H1 (cell line): ENCODE results near the gene RTKN. TPM values are rescaled to one million over a fixed set of nuclear protein-coding genes. Genes with fewer than 3 reads are reported as not detected.

ENCODE experiments used
- CTCF ChIA-PET: fragments of 300-600 bp; sonication (Branson Sonifier 250); formaldehyde crosslinking; loops from one replicate; lab custom pipeline; 2021; ENCODE audit not compliant: partially characterized antibody; lab: Charles Lee
- POLR2A ChIA-PET: fragments of 300-600 bp; sonication (Branson Sonifier 250); formaldehyde crosslinking; loops from one replicate; lab custom pipeline; 2021; ENCODE audit warnings: inconsistent platforms; ENCODE audit not compliant: partially characterized antibody; lab: Charles Lee
- DNase-seq, 2 experiments: peaks; one replicate each; pipeline versions ENCODE4 v3.0.0 to v3.0.0-alpha.2; 2010 to 2022; ENCODE audit warnings: low spot score in 2 of 2, low read depth in 1 of 2, mixed read lengths in 1 of 2
- FAIRE-seq: peaks from 2 replicates; lab custom pipeline; 2011; peaks lifted over from hg19 to GRCh38; lab: Jason Lieb, UNC
- H2AFZ ChIP-seq: 2 replicates; pipeline ENCODE4 v1.8.1; 2012; ENCODE audit warnings: low read length, inconsistent platforms
- H2AK5ac ChIP-seq: 2 replicates; pipeline ENCODE4 v1.6.1; 2013; ENCODE audit warnings: low read depth, low read length
- H2BK120ac ChIP-seq: replicated peaks from 2 replicates; pipeline ENCODE3; 2013; ENCODE audit warnings: low read depth, low read length, inconsistent platforms
- H2BK12ac ChIP-seq: 2 replicates; pipeline ENCODE4 v1.6.1; 2013; ENCODE audit warnings: low read depth, low read length
- H2BK15ac ChIP-seq: 2 replicates; pipeline ENCODE4 v1.6.1; 2013; ENCODE audit warnings: low read length
- H2BK20ac ChIP-seq: 2 replicates; pipeline ENCODE4 v1.6.1; 2013; ENCODE audit warnings: low read length
- H2BK5ac ChIP-seq: 2 replicates; pipeline ENCODE4 v1.6.1; 2013; ENCODE audit warnings: low read depth, low read length
- H3K14ac ChIP-seq: 2 replicates; pipeline ENCODE4 v1.6.1; 2013; ENCODE audit warnings: inconsistent platforms; ENCODE audit not compliant: insufficient read length
- H3K18ac ChIP-seq: 2 replicates; pipeline ENCODE4 v1.6.1; 2013; ENCODE audit warnings: low read length; ENCODE audit errors: extremely low read depth
- H3K23ac ChIP-seq: 2 replicates; pipeline ENCODE4 v1.6.1; 2013; ENCODE audit warnings: inconsistent platforms; ENCODE audit not compliant: insufficient read length
- H3K23me2 ChIP-seq: 2 replicates; pipeline ENCODE4 v1.6.1; 2013; ENCODE audit warnings: low read depth, low read length
- H3K27ac ChIP-seq: 2 replicates; pipeline ENCODE4 v1.6.1; 2011; ENCODE audit warnings: low read depth, low read length, inconsistent platforms
- H3K27me3 ChIP-seq, 4 experiments: replicated peaks in 1 of 4; 1 replicate in 1 of 4; 2 replicates in 3 of 4; pipeline versions ENCODE4 v1.6.1 to v1.8.1; 2011 to 2013; ENCODE audit warnings: low read length in 3 of 4, mild to moderate bottlenecking in 3 of 4, inconsistent platforms in 2 of 4, mixed read lengths in 2 of 4, moderate library complexity in 1 of 4; ENCODE audit not compliant: control insufficient read depth in 3 of 4, insufficient read depth in 3 of 4; ENCODE audit errors: extremely low read depth in 1 of 4
- H3K36me3 ChIP-seq, 4 experiments: 2 replicates each; pipeline versions ENCODE4 v1.6.1 to v1.8.1; 2011 to 2013; ENCODE audit warnings: mild to moderate bottlenecking in 4 of 4, low read length in 3 of 4, moderate library complexity in 2 of 4, control low read depth in 1 of 4, inconsistent platforms in 1 of 4; ENCODE audit not compliant: insufficient read depth in 4 of 4, control insufficient read depth in 2 of 4
- H3K4ac ChIP-seq: replicated peaks from 2 replicates; pipeline ENCODE3; 2013; ENCODE audit warnings: low read length, low read depth, mixed read lengths, inconsistent platforms; ENCODE audit not compliant: insufficient read length
- H3K4me1 ChIP-seq, 4 experiments: replicated peaks in 1 of 4; 1 replicate in 1 of 4; 2 replicates in 3 of 4; pipeline versions ENCODE4 v1.6.1 to v1.8.1; 2011 to 2013; ENCODE audit warnings: low read length in 3 of 4, inconsistent platforms in 2 of 4, mixed read lengths in 1 of 4; ENCODE audit not compliant: insufficient read depth in 4 of 4, control insufficient read depth in 3 of 4
- H3K4me2 ChIP-seq, 2 experiments: 2 replicates each; pipeline versions ENCODE4 v1.6.1 to v1.8.1; 2011 to 2013; ENCODE audit warnings: low read depth in 2 of 2, low read length in 2 of 2, control low read depth in 1 of 2, inconsistent platforms in 1 of 2, mild to moderate bottlenecking in 1 of 2; ENCODE audit not compliant: insufficient read depth in 1 of 2
- H3K4me3 ChIP-seq, 4 experiments: fragments of 200-600, 300-600 bp in 1 of 4; sonication (generic), shearing (Covaris generic), sonication (Bioruptor Twin) in 1 of 4; 2 replicates each; pipeline versions ENCODE4 v1.5.1 to v1.8.1; 2011 to 2016; ENCODE audit warnings: low read length in 4 of 4, low read depth in 3 of 4, control low read depth in 2 of 4, inconsistent platforms in 2 of 4, mild to moderate bottlenecking in 2 of 4, mixed read lengths in 1 of 4, moderate library complexity in 1 of 4; ENCODE audit not compliant: insufficient read depth in 2 of 4; ENCODE audit errors: extremely low read depth in 1 of 4
- H3K56ac ChIP-seq: replicated peaks from 2 replicates; pipeline ENCODE3; 2013; ENCODE audit warnings: low read depth, mild to moderate bottlenecking, mixed read lengths, low read length, inconsistent platforms; ENCODE audit not compliant: insufficient read length
- H3K79me1 ChIP-seq: 2 replicates; pipeline ENCODE4 v1.6.1; 2013; ENCODE audit warnings: low read depth, low read length, control low read depth
- H3K79me2 ChIP-seq, 2 experiments: 2 replicates each; pipeline versions ENCODE4 v1.6.1 to v1.8.1; 2012 to 2013; ENCODE audit warnings: low read length in 2 of 2, mild to moderate bottlenecking in 2 of 2, inconsistent platforms in 1 of 2; ENCODE audit not compliant: insufficient read depth in 2 of 2, control insufficient read depth in 1 of 2
- H3K9ac ChIP-seq, 4 experiments: replicated peaks in 1 of 4; 1 replicate in 1 of 4; 2 replicates in 3 of 4; pipeline versions ENCODE4 v1.6.1 to v1.8.1; 2011 to 2013; ENCODE audit warnings: low read depth in 3 of 4, low read length in 3 of 4, control low read depth in 2 of 4, mild to moderate bottlenecking in 2 of 4, moderate library complexity in 2 of 4, inconsistent platforms in 1 of 4; ENCODE audit errors: extremely low read depth in 1 of 4
- H3K9me3 ChIP-seq, 2 experiments: 2 replicates each; pipeline versions ENCODE4 v1.6.1 to v1.8.1; 2012 to 2013; ENCODE audit warnings: mild to moderate bottlenecking in 2 of 2, moderate library complexity in 2 of 2, control low read depth in 1 of 2, inconsistent platforms in 1 of 2, low read depth in 1 of 2, low read length in 1 of 2, mixed read lengths in 1 of 2; ENCODE audit not compliant: insufficient read depth in 2 of 2
- H4K20me1 ChIP-seq, 2 experiments: replicated peaks in 1 of 2; 2 replicates each; pipeline versions ENCODE3 to v1.8.1; 2011 to 2013; ENCODE audit warnings: inconsistent platforms in 2 of 2, low read length in 2 of 2, mild to moderate bottlenecking in 1 of 2; ENCODE audit not compliant: insufficient read depth in 2 of 2, control insufficient read depth in 1 of 2
- H4K5ac ChIP-seq: 2 replicates; pipeline ENCODE4 v1.6.1; 2013; ENCODE audit warnings: low read length, low read depth, mixed read lengths, inconsistent platforms; ENCODE audit not compliant: insufficient read length
- H4K8ac ChIP-seq: 2 replicates; pipeline ENCODE4 v1.8.0; 2013; ENCODE audit warnings: mild to moderate bottlenecking, moderate library complexity, low read length, inconsistent platforms; ENCODE audit not compliant: insufficient read depth; ENCODE audit errors: extremely low read depth
- H4K91ac ChIP-seq: replicated peaks from 2 replicates; pipeline ENCODE3; 2013; ENCODE audit warnings: low read length, mixed read lengths, inconsistent platforms; ENCODE audit not compliant: insufficient read length
- BRCA1 ChIP-seq: IDR thresholded peaks from 2 replicates; pipeline ENCODE4 v1.6.1; 2012; ENCODE audit warnings: low read depth, low read length, improper control_type of control experiment
- CBX5 ChIP-seq: fragments of 300-800, 300-1000 bp; sonication (generic); IDR thresholded peaks from 2 replicates; pipeline ENCODE4 v1.7.1; 2016; ENCODE audit warnings: antibody characterized with exemption, low read length, low read depth
- CHD2 ChIP-seq: IDR thresholded peaks from 2 replicates; pipeline ENCODE4 v1.6.1; 2012; ENCODE audit warnings: low read length, improper control_type of control experiment
- JUN ChIP-seq: IDR thresholded peaks from 2 replicates; pipeline ENCODE4 v1.6.1; 2011; ENCODE audit warnings: low read depth, mild to moderate bottlenecking, improper control_type of control experiment, low read length
- KDM4A ChIP-seq: IDR thresholded peaks from one replicate; pipeline ENCODE4 v1.7.1; 2012; ENCODE audit warnings: low read depth, mild to moderate bottlenecking, moderate library complexity, low read length, inconsistent platforms; ENCODE audit not compliant: severe bottlenecking
- MAFK ChIP-seq: IDR thresholded peaks from 2 replicates; pipeline ENCODE4 v1.6.1; 2012; ENCODE audit warnings: low read depth, mild to moderate bottlenecking, improper control_type of control experiment, low read length
- TAF7 ChIP-seq: optimal IDR thresholded peaks from 2 replicates; pipeline ENCODE3; 2011; ENCODE audit warnings: low read depth, mild to moderate bottlenecking, inconsistent platforms, low read length, moderate library complexity, borderline replicate concordance
- WGBS, 2 experiments: shearing (Covaris generic) in 1 of 2; methylation state at CpG; one replicate each; pipeline versions ENCODE4 v1.1.6 to v1.1.7; 2013 to 2015; ENCODE audit warnings: low lambda C conversion rate in 2 of 2, mixed read lengths in 2 of 2, inconsistent platforms in 1 of 2, low coverage in 1 of 2, missing lambda C conversion rate in 1 of 2; ENCODE audit not compliant: insufficient replicate concordance in 2 of 2, insufficient coverage in 1 of 2, insufficient read length in 1 of 2; ENCODE audit errors: extremely low coverage in 1 of 2, missing lambda C conversion rate in 1 of 2; 5-methylcytosine and 5-hydroxymethylcytosine counted together
- polyA plus RNA-seq, 7 experiments: library from polyadenylated mRNA; depleted of rRNA in 3 of 7; stranded (reverse) in 5 of 7; unstranded in 2 of 7; fragments of >200 nt in 5 of 7; fragments of 200-250 nt in 2 of 7; gene quantifications; 1 replicate in 5 of 7; 2 replicates in 1 of 7; 4 replicates in 1 of 7; pipeline versions ENCODE4 v1.2.1 to v1.2.3, GENCODE V29; 2011 to 2013; ENCODE audit warnings: missing spikeins in 2 of 7, mixed read lengths in 2 of 7
- total RNA-seq: library from RNA; stranded (reverse); fragmentation: NEBNext Ultra II Directional; extraction: Animal tissue kit (Norgen Biotek cat#: 25700); gene quantifications from 2 replicates; pipeline ENCODE4 v1.2.1, GENCODE V29; 2021
- TF ChIP-seq, protein P1 (sequence below): IDR thresholded peaks from 2 replicates; pipeline ENCODE4 v1.6.1; 2012; ENCODE audit warnings: low read length, inconsistent platforms
- TF ChIP-seq, protein P2 (sequence below): IDR thresholded peaks from 2 replicates; pipeline ENCODE4 v1.6.1; 2012; ENCODE audit warnings: inconsistent platforms
- TF ChIP-seq, protein P3 (sequence below): IDR thresholded peaks from 2 replicates; pipeline ENCODE4 v1.6.1; 2011; ENCODE audit warnings: low read length, improper control_type of control experiment

The RTKN gene
- total and polyA plus RNA-seq, 2 of the 8 experiments (the other 6 are each of a cell fraction or from before 2014, with no cell fraction given), result 40.2 to 54.1 TPM

DNA sequence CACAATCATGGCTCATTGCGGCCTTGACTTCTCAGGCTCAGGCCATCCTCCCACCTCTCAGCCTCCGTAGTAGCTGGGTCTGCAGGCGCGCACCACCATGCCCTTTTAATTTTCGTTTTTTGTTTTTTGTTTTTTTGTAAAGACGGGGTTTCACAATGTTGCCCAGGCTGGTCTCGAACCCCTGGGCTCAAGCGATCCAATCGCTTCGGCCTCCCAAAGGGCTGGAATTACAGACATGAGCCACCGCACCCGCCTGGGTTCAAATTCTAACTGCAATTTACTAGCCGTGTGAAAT, 49.3 kb downstream of the RTKN start:
- H3K9ac ChIP-seq, result no peak overlapping the region
- H2BK15ac ChIP-seq, result peak overlapping the region; percentile 94; the same call in 1 of the 2 replicates
- peak overlapping the region; percentile 89 for H3K18ac ChIP-seq
- no peak overlapping the region for H3K23ac ChIP-seq
- H3K79me1 ChIP-seq, result peaks cover 10% of the 10 kb centered on the region
- peaks cover 6% of the 10 kb centered on the region for H3K23me2 ChIP-seq
- peaks cover 0 to 3% (median 0%) of the 10 kb centered on the region in 4 experiments; a peak in 4 of 7 replicates for H3K4me1 ChIP-seq
- no peak overlapping the region for H3K4ac ChIP-seq
- peak overlapping the region in 3 of 4 experiments; percentile 86 to 93 (median 88); a peak in 5 of 8 replicates for H3K4me3 ChIP-seq
- H2BK120ac ChIP-seq, result no peak overlapping the region
- H3K36me3 ChIP-seq, result no peaks in the 10 kb centered on the region
- no peak overlapping the region for H3K27ac ChIP-seq
- H3K14ac ChIP-seq, result no peak overlapping the region
- POLR2A ChIA-PET, result interaction anchor here (0.6 to 2.0 kb wide), 17 partner anchors 8 to 194 kb away, joined by 3 to 15 read pairs (median 5); partner anchors contain the start of genes C2orf81, DCTN1, MTHFD2 and WBP1
- no peaks in the 10 kb centered on the region for H3K9me3 ChIP-seq
- peak overlapping the region; percentile 67 for H2BK5ac ChIP-seq
- no peaks in the 10 kb centered on the region for H3K27me3 ChIP-seq
- H4K5ac ChIP-seq, result peak overlapping the region; percentile 81
- CTCF ChIA-PET, result interaction anchor here (0.6 to 6.1 kb wide), 16 partner anchors 8 to 437 kb away, joined by 3 to 49 read pairs (median 6); partner anchors contain the start of genes DCTN1 and WBP1
- H3K79me2 ChIP-seq, result peaks cover 15 to 39% of the 10 kb centered on the region in 2 experiments
- H3K56ac ChIP-seq, result no peak overlapping the region
- FAIRE-seq (no peak), DNase-seq (no peak)
- H2AK5ac ChIP-seq, result no peak overlapping the region
- peak overlapping the region; percentile 83 for H4K91ac ChIP-seq
- peaks cover 6 to 9% of the 10 kb centered on the region in 2 experiments for H4K20me1 ChIP-seq
- peak overlapping the region; percentile 90 to 92; a peak in 3 of 4 replicates for H3K4me2 ChIP-seq
- 79% methylated on average over 13 of the region's 13 CpGs; no CpG with 5 or more reads in 1 of the 2 experiments for WGBS, 2 experiments
- 0 out of 2 replicates have a peak overlapping the region, but pooled peaks have one; percentile 71 for H2BK12ac ChIP-seq
- H2AFZ ChIP-seq, result peak overlapping the region; percentile 65
- peak overlapping the region; percentile 87; the same call in 1 of the 2 replicates for H4K8ac ChIP-seq
- H2BK20ac ChIP-seq, result no peak overlapping the region
- no peak for TF ChIP-seq CHD2
- TF ChIP-seq, protein P1, sequence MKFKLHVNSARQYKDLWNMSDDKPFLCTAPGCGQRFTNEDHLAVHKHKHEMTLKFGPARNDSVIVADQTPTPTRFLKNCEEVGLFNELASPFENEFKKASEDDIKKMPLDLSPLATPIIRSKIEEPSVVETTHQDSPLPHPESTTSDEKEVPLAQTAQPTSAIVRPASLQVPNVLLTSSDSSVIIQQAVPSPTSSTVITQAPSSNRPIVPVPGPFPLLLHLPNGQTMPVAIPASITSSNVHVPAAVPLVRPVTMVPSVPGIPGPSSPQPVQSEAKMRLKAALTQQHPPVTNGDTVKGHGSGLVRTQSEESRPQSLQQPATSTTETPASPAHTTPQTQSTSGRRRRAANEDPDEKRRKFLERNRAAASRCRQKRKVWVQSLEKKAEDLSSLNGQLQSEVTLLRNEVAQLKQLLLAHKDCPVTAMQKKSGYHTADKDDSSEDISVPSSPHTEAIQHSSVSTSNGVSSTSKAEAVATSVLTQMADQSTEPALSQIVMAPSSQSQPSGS, result no peak
- TF ChIP-seq TAF7, result no peak
- no peak for TF ChIP-seq JUN
- TF ChIP-seq BRCA1, result no peak
- TF ChIP-seq, protein P2, sequence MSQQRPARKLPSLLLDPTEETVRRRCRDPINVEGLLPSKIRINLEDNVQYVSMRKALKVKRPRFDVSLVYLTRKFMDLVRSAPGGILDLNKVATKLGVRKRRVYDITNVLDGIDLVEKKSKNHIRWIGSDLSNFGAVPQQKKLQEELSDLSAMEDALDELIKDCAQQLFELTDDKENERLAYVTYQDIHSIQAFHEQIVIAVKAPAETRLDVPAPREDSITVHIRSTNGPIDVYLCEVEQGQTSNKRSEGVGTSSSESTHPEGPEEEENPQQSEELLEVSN, result no peak
- TF ChIP-seq KDM4A, result no peak
- TF ChIP-seq MAFK, result no peak
- TF ChIP-seq, protein P3, sequence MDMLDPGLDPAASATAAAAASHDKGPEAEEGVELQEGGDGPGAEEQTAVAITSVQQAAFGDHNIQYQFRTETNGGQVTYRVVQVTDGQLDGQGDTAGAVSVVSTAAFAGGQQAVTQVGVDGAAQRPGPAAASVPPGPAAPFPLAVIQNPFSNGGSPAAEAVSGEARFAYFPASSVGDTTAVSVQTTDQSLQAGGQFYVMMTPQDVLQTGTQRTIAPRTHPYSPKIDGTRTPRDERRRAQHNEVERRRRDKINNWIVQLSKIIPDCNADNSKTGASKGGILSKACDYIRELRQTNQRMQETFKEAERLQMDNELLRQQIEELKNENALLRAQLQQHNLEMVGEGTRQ, result no peak
- TF ChIP-seq CBX5, result no peak
